Heart right ventricle (tissue), 16 donors: Measurements from ENCODE around the gene DNMT3A. TPM values are rescaled to one million over a fixed set of nuclear protein-coding genes. Genes with fewer than 3 reads are reported as not detected.

Source experiments
- ATAC-seq, 8 donors: fragments of 200-7000 bp; cut with Tn5 transposase; one replicate each; pipeline ENCODE4 v1.9.1; 2020; ENCODE audit warnings: mild to moderate bottlenecking in 8 of 8, moderate library complexity in 8 of 8, moderate number of reproducible peaks in 1 of 8
- DNase-seq, 2 donors: peaks; one replicate each; pipeline ENCODE4 v3.0.0-alpha.2; 2020
- H3K27ac ChIP-seq, 10 donors: fragments of 200-600 bp; sonication (generic) in 2 of 10; one replicate each; pipeline versions ENCODE4 v1.5.0 to v1.8.0; 2020 to 2022; ENCODE audit warnings: mild to moderate bottlenecking in 3 of 10
- H3K27me3 ChIP-seq, 7 donors: fragments of 200-600 bp; one replicate each; pipeline ENCODE4 v1.8.0; 2021 to 2022; ENCODE audit warnings: mild to moderate bottlenecking in 2 of 7
- H3K36me3 ChIP-seq, 9 donors: fragments of 200-600 bp; sonication (generic) in 1 of 9; one replicate each; pipeline versions ENCODE4 v1.5.0 to v1.8.0; 2020 to 2022; ENCODE audit warnings: mild to moderate bottlenecking in 2 of 9
- H3K4me1 ChIP-seq, 9 donors: fragments of 200-600 bp; sonication (generic) in 1 of 9; one replicate each; pipeline versions ENCODE4 v1.5.0 to v1.8.0; 2020 to 2022; ENCODE audit warnings: mild to moderate bottlenecking in 4 of 9
- H3K4me3 ChIP-seq, 10 donors: fragments of 200-600 bp; sonication (generic) in 2 of 10; one replicate each; pipeline versions ENCODE4 v1.5.0 to v1.8.0; 2020 to 2022; ENCODE audit warnings: mild to moderate bottlenecking in 7 of 10, moderate library complexity in 2 of 10
- H3K9me3 ChIP-seq, 11 donors: fragments of 200-600 bp in 10 of 11; sonication (generic) in 2 of 11; one replicate each; pipeline versions ENCODE4 v1.5.0 to v1.8.0; 2013 to 2022; ENCODE audit warnings: mild to moderate bottlenecking in 2 of 11, control low read depth in 1 of 11, moderate library complexity in 1 of 11
- WGBS, 2 donors: extraction: QIAGEN DNeasy Blood & Tissue Kit; methylation state at CpG; one replicate each; pipeline ENCODE4 v1.1.7; 2013; ENCODE audit warnings: inconsistent platforms in 1 of 2; 5-methylcytosine and 5-hydroxymethylcytosine counted together
- intact Hi-C, 10 donors: fragments of 100-400 bp; cut with DNase I; formaldehyde crosslinking; loops; one replicate each; pipeline versions ENCODE4 v1.11.1 to v1.14.2; 2022
- polyA plus RNA-seq, 2 donors: library from polyadenylated mRNA; stranded (reverse); fragments of 200-250 nt; gene quantifications; one replicate each; pipeline ENCODE4 v1.2.3, GENCODE V29; 2013
- total RNA-seq, 10 donors: library from RNA; stranded (reverse); fragmentation: NEBNext Ultra II Directional in 3 of 10; extraction: Animal tissue kit (Norgen Biotek cat#: 25700) in 3 of 10; gene quantifications; one replicate each; pipeline versions ENCODE4 v1.2.1 to v1.2.4, GENCODE V29; 2021 to 2023
- TF ChIP-seq, protein P1 (sequence below), 9 donors: fragments of 200-600 bp; sonication (generic) in 2 of 9; IDR thresholded peaks; one replicate each; pipeline versions ENCODE4 v1.5.0 to v1.8.0; 2021 to 2022; ENCODE audit warnings: antibody characterized with exemption in 9 of 9, mild to moderate bottlenecking in 5 of 9, moderate library complexity in 1 of 9
- donor health status: Arrhythmogenic right ventricular cardiomyopathy.
- donor health status: ischemic (EF 13 %, LVEDD 7.1; RV severe dilation, severe dysfunction).
- donor health status: healthy with polysubstance abuse.
- donor health status: DM: no; HTN: yes; CAD: no.
- donor health status: DM: no; HTN: no; CAD: no.
- donor health status: ischemic (EF 25% LVEDD 6.9; RV normal size, moderate dysfunction).
- donor health status: ischemic (EF 25% LVEDD 5.7; RV mildly dilated, moderate dysfunction).
- donor health status: healthy.
- donor health status: DM: yes; HTN: yes; CAD: no.
- donor health status: Ischemic cardiomyopathy.
- donor health status: ischemic (EF 35%, LVEDD 5.7; RV mildly dilated, moderate dysfunction).
- donor health status: nonischemic (EF 11% LVEDD 7.7; RV severe dilation, severe dysfunction).
- donor health status: DM: yes; HTN: yes; CAD: no.
- donor health status: PGD.
- donor health status: ischemic (EF 29% LVEDD 5.4; RV normal size, mild dysfunction).
- donor health status: nonischemic (EF 23%, LVEDD 6.1; RV moderate dilation, normal function).

The DNMT3A gene
- total and polyA plus RNA-seq, 12 donors = 4.7 to 23.7 (median 19.3) TPM

DNA sequence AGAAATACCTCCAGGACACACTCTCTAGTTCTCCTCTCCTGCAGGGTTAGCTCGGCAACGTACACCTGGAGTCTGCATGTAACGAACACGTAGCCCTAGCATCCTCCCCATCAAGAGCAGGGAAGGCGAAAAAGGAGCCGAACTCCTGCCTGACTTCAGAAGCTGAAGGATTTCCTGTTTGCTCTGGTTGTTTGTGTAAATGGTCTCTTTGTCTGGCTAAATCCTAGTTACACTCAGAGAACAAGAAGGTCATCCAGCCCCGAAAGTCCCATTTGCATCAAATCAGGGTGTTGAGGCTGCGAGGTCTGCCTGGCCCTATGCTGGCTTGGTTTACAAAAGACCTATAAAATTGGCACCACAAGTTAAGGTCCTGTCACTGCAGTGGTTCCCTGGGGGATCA is 107.0 kb downstream of the DNMT3A start:
- no peaks in the 10 kb centered on the region for H3K27me3 ChIP-seq
- intact Hi-C loops = no loop called here
- H3K36me3 ChIP-seq = peaks cover 0 to 88% (median 35%) of the 10 kb centered on the region in 9 donors
- no peaks in the 10 kb centered on the region for H3K9me3 ChIP-seq
- ATAC-seq (no peak), DNase-seq (no peak)
- H3K4me3 ChIP-seq = no peak overlapping the region
- no peak overlapping the region for H3K27ac ChIP-seq
- H3K4me1 ChIP-seq = peaks cover 1 to 38% (median 25%) of the 10 kb centered on the region in 9 donors
- TF ChIP-seq, protein P1, sequence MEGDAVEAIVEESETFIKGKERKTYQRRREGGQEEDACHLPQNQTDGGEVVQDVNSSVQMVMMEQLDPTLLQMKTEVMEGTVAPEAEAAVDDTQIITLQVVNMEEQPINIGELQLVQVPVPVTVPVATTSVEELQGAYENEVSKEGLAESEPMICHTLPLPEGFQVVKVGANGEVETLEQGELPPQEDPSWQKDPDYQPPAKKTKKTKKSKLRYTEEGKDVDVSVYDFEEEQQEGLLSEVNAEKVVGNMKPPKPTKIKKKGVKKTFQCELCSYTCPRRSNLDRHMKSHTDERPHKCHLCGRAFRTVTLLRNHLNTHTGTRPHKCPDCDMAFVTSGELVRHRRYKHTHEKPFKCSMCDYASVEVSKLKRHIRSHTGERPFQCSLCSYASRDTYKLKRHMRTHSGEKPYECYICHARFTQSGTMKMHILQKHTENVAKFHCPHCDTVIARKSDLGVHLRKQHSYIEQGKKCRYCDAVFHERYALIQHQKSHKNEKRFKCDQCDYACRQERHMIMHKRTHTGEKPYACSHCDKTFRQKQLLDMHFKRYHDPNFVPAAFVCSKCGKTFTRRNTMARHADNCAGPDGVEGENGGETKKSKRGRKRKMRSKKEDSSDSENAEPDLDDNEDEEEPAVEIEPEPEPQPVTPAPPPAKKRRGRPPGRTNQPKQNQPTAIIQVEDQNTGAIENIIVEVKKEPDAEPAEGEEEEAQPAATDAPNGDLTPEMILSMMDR (IDR thresholded peaks at IDR 0.05) = no peak
- 79 to 86% methylated on average over 8 of the region's 8 CpGs for WGBS, 2 donors

DNA sequence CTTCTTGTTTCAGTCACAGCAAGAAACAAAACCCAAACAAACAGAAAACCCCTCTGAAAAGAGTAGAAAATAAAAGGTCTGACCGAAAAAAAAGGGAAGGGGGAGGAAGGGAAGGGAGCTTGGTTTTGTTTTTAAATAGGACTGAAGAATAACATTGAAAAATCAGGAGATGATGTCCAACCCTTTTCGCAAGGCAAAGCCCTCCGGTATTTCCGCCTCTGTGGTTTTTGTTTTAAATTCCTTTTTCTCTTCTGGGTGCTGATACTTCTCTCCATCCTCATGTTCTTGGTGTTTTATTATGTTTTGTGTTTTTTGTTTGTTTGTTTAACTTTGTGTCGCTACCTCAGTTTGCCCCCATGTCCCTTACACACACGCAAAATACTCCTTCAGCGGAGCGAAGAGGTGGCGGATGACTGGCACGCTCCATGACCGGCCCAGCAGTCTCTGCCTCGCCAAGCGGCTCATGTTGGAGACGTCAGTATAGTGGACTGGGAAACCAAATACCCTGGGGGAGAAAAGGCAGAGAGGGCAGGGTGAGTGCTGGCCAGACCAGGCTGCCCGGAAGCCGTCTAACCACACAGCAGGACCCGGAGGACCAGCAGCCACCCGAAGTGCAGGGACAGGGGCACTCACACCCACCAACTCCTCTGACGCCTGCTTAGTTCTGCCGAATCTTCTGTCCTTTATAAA is 107.7 kb downstream of the DNMT3A start:
- TF ChIP-seq, protein P1 (IDR thresholded peaks at IDR 0.05) = no peak
- no peaks in the 10 kb centered on the region for H3K9me3 ChIP-seq
- no peak overlapping the region for H3K27ac ChIP-seq
- peaks cover 6 to 45% (median 32%) of the 10 kb centered on the region in 9 donors for H3K4me1 ChIP-seq
- intact Hi-C loops = no loop called here
- H3K27me3 ChIP-seq = no peaks in the 10 kb centered on the region
- no peak overlapping the region for H3K4me3 ChIP-seq
- DNase-seq = no peak
- H3K36me3 ChIP-seq = peaks cover 0 to 81% (median 28%) of the 10 kb centered on the region in 9 donors
- no peak for ATAC-seq
- 92 to 93% methylated on average over 20 of the region's 20 CpGs for WGBS, 2 donors

DNA sequence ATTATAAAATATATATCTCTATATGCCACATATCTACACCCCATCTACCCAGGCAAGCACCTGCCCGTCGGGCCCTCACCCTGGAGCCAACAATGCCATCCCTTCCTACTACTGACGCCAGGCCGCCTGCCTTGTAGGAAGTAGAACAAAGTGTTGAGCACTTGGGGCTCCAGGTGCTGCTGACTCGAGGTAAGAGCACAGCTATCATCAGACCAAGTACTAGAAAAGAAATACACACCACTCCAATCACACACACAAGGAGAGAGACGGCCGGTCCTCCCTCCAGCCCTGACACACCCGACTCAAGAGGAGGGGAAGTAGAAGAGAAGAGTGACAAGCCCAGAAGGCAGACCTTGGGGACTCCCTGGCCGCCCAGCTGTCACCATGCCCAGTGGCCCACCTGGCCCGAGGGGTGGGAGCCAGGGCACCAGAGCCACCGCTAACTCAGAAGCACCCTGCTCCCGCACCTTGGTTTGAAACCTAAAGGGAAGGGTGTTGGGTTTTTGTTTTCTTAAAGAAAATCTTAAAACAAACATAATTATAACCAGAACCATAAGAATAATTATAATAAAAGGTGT is 109.4 kb downstream of the DNMT3A start:
- ATAC-seq = no peak
- no peak for DNase-seq
- TF ChIP-seq, protein P1 (IDR thresholded peaks at IDR 0.05) = no peak
- H3K4me3 ChIP-seq = no peak overlapping the region
- H3K27ac ChIP-seq = no peak overlapping the region
- H3K27me3 ChIP-seq = no peaks in the 10 kb centered on the region
- H3K4me1 ChIP-seq = peaks cover 6 to 42% (median 31%) of the 10 kb centered on the region in 9 donors
- no peaks in the 10 kb centered on the region for H3K9me3 ChIP-seq
- peaks cover 0 to 64% (median 27%) of the 10 kb centered on the region in 9 donors for H3K36me3 ChIP-seq
- 77 to 81% methylated on average over 12 of the region's 12 CpGs for WGBS, 2 donors
- intact Hi-C loops = no loop called here

DNA sequence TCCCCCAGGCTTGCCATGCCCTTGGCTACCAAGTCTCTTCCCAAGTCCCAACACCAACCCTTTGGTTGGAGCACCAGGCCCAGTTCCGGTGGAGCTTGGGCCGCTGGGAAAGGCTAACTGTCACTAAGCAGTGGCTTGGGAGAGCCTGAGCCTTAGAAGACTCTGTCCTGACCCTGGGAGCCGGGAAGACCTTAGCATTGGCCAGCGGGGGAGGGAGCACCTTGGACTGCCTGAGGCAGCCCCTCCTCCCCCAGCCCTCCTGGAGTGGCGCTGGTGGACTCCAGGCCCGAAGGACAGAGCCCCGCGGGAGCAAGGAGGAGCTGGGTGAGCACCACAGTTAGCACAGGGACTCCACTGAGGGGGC is 110.8 kb downstream of the DNMT3A start:
- intact Hi-C loops = no loop called here
- Histone ChIP-seq H3K4me1 (peaks cover 6 to 30% (median 24%) of the 10 kb centered on the region in 9 donors), H3K27ac (no peak overlapping the region), H3K36me3 (peaks cover 0 to 50% (median 27%) of the 10 kb centered on the region in 9 donors), H3K9me3 (no peaks in the 10 kb centered on the region), H3K27me3 (no peaks in the 10 kb centered on the region), H3K4me3 (no peak overlapping the region)
- ATAC-seq (peak in 2 of 8 donors; percentile 4 to 16), DNase-seq (no peak)
- TF ChIP-seq, protein P1 (IDR thresholded peaks at IDR 0.05) = no peak
- 55 to 72% methylated on average over 8 of the region's 8 CpGs for WGBS, 2 donors
